A549 (cell line): ENCODE measurements around the gene ARHGAP19. TPM values are rescaled to one million over a fixed set of nuclear protein-coding genes. Genes with fewer than 3 reads are reported as not detected.

Source experiments
- ATAC-seq, 2 experiments: fragments of 200-7000 bp in 1 of 2; fragments of >200 bp in 1 of 2; cut with Nextera tagmentation in 1 of 2; cut with Tn5 transposase in 1 of 2; 3 replicates each; pipeline versions ENCODE4 v1.8.0 to v1.9.1; 2018 to 2020; ENCODE audit warnings: mild to moderate bottlenecking in 1 of 2, moderate library complexity in 1 of 2
- CTCF ChIA-PET: fragments of 300-600 bp; sonication (Branson Sonifier 250); formaldehyde crosslinking; extraction: SDS; loops from one replicate; lab custom pipeline; 2021; ENCODE audit warnings: antibody characterized with exemption, inconsistent platforms; lab: Yijun Ruan, JAX
- POLR2A ChIA-PET: fragments of 350-600 bp; formaldehyde crosslinking; extraction: SDS; loops from one replicate; lab custom pipeline; 2021; ENCODE audit warnings: antibody characterized with exemption, inconsistent platforms; lab: Yijun Ruan, JAX
- DNase-seq, 2 experiments: peaks; one replicate each; pipeline versions ENCODE4 v3.0.0 to v3.0.0-alpha.2; 2011 to 2016; ENCODE audit warnings: low read depth in 1 of 2, low spot score in 1 of 2
- FAIRE-seq: peaks from 2 replicates; lab custom pipeline; 2011; peaks lifted over from hg19 to GRCh38; lab: Jason Lieb, UNC
- H3K27ac ChIP-seq, 2 experiments: fragments of >200 bp; sonication (Bioruptor Twin); formaldehyde crosslinking; 3 replicates each; pipeline ENCODE4 v1.5.1; 2016 to 2017
- H3K4me1 ChIP-seq: fragments of >200 bp; sonication (Bioruptor Twin); formaldehyde crosslinking; 3 replicates; pipeline ENCODE4 v1.6.1; 2016
- H3K4me2 ChIP-seq: fragments of >200 bp; sonication (Bioruptor Twin); formaldehyde crosslinking; 3 replicates; pipeline ENCODE4 v1.6.1; 2016
- H3K4me3 ChIP-seq: fragments of >200 bp; sonication (Bioruptor Twin); formaldehyde crosslinking; 3 replicates; pipeline ENCODE4 v1.5.1; 2016
- H3K9me3 ChIP-seq: fragments of >200 bp; sonication (Bioruptor Twin); formaldehyde crosslinking; 3 replicates; pipeline ENCODE4 v1.6.1; 2016
- BHLHE40 ChIP-seq: IDR thresholded peaks from 2 replicates; pipeline ENCODE4 v1.6.1; 2012; ENCODE audit warnings: low read depth, low read length, inconsistent platforms
- CBX2 ChIP-seq: fragments of 200-600 bp; sonication (generic); IDR thresholded peaks from 2 replicates; pipeline ENCODE4 v1.6.1; 2016; ENCODE audit warnings: low read depth, mild to moderate bottlenecking, borderline replicate concordance
- E2F6 ChIP-seq: IDR thresholded peaks from 2 replicates; pipeline ENCODE4 v1.6.1; 2012; ENCODE audit warnings: low read depth, borderline replicate concordance
- EHMT2 ChIP-seq: fragments of 200-600 bp; sonication (generic); IDR thresholded peaks from 2 replicates; pipeline ENCODE4 v1.6.1; 2016; ENCODE audit warnings: antibody characterized with exemption, low read depth, mild to moderate bottlenecking, moderate library complexity
- ELK1 ChIP-seq: fragments of 150-350 bp; IDR thresholded peaks from 2 replicates; pipeline ENCODE4 v1.6.1; 2014; ENCODE audit warnings: low read depth, mild to moderate bottlenecking, low read length
- ESRRA ChIP-seq: fragments of 150-350 bp; IDR thresholded peaks from 2 replicates; pipeline ENCODE4 v1.6.1; 2014; ENCODE audit warnings: mild to moderate bottlenecking, low read length, borderline replicate concordance
- FOSL2 ChIP-seq, 2 experiments: fragments of 450-650 bp in 1 of 2; fragments of >200 bp in 1 of 2; sonication (Bioruptor Twin) in 1 of 2; formaldehyde crosslinking; IDR thresholded peaks; 2 replicates each; pipeline versions ENCODE4 v1.5.0 to v1.6.1; 2016 to 2020; ENCODE audit warnings: mild to moderate bottlenecking in 1 of 2, moderate library complexity in 1 of 2
- HEYL ChIP-seq: fragments of 250-450 bp; sonication (Bioruptor Pico); IDR thresholded peaks from 2 replicates; pipeline ENCODE4 v1.8.0; 2021; ENCODE audit warnings: mild to moderate bottlenecking, moderate library complexity
- JUN ChIP-seq, 2 experiments: fragments of >200 bp; sonication (Bioruptor Twin); formaldehyde crosslinking; IDR thresholded peaks; 2 replicates in 1 of 2; 3 replicates in 1 of 2; pipeline ENCODE4 v1.6.1; 2016 to 2017
- JUNB ChIP-seq: fragments of >200 bp; sonication (Bioruptor Twin); formaldehyde crosslinking; IDR thresholded peaks from 2 replicates; pipeline ENCODE4 v1.6.1; 2016
- KDM1A ChIP-seq: fragments of 200-600 bp; sonication (generic); IDR thresholded peaks from 2 replicates; pipeline ENCODE4 v1.6.1; 2016; ENCODE audit warnings: low read depth, mild to moderate bottlenecking
- NFE2L2 ChIP-seq: fragments of 150-350 bp; conservative IDR thresholded peaks from 2 replicates; pipeline ENCODE4 v1.6.1; 2014; ENCODE audit warnings: low read length
- NR3C1 ChIP-seq: fragments of >200 bp; sonication (Bioruptor Twin); formaldehyde crosslinking; IDR thresholded peaks from 3 replicates; pipeline ENCODE4 v1.6.1; 2017
- POLR2A ChIP-seq: IDR thresholded peaks from 2 replicates; pipeline ENCODE4 v1.6.1; 2012; ENCODE audit warnings: mild to moderate bottlenecking, low read length
- POLR2AphosphoS2 ChIP-seq: conservative IDR thresholded peaks from 2 replicates; pipeline ENCODE4 v1.6.1; 2012; ENCODE audit warnings: low read length, improper control_type of control experiment, inconsistent platforms
- REST ChIP-seq: fragments of 200-600 bp; sonication (generic); IDR thresholded peaks from 2 replicates; pipeline ENCODE4 v1.6.1; 2016; ENCODE audit warnings: antibody characterized with exemption, mild to moderate bottlenecking, moderate library complexity
- RNF2 ChIP-seq: fragments of 200-600 bp; sonication (generic); IDR thresholded peaks from 2 replicates; pipeline ENCODE4 v1.6.1; 2016; ENCODE audit warnings: low read depth, mild to moderate bottlenecking, antibody characterized with exemption, moderate library complexity, borderline replicate concordance
- SREBF2 ChIP-seq: fragments of 450-650 bp; IDR thresholded peaks from 2 replicates; pipeline ENCODE4 v1.6.1; 2014; ENCODE audit warnings: mild to moderate bottlenecking, moderate library complexity
- ZFP36 ChIP-seq: fragments of 450-650 bp; IDR thresholded peaks from 2 replicates; pipeline ENCODE4 v1.6.1; 2014; ENCODE audit warnings: borderline replicate concordance; ENCODE audit not compliant: partially characterized antibody
- ZNF302 ChIP-seq: fragments of 250-450 bp; sonication (Bioruptor Pico); IDR thresholded peaks from 2 replicates; pipeline ENCODE4 v1.9.0; 2021; ENCODE audit warnings: inconsistent platforms, mild to moderate bottlenecking, moderate library complexity
- whole genome bisulfite sequencing: methylation state at CpG from one replicate; pipeline ENCODE4 v1.1.6; 2017; ENCODE audit errors: missing lambda C conversion rate; 5-methylcytosine and 5-hydroxymethylcytosine counted together
- polyA plus RNA-seq, 4 experiments: library from polyadenylated mRNA; depleted of rRNA in 3 of 4; stranded (reverse); fragments of >200 nt; fragmentation: RNase III in 1 of 4; extraction: RNeasy Plus Mini Kit Qiagen cat#74134 plus additional on column Dnase treatment in 1 of 4; gene quantifications; 2 replicates in 3 of 4; 3 replicates in 1 of 4; pipeline ENCODE4 v1.2.3, GENCODE V29; 2011 to 2017

The ARHGAP19 gene
- polyA plus RNA-seq, 2 of the 4 experiments (the other 2 are of a cell fraction): 6.0 to 11.9 TPM

DNA sequence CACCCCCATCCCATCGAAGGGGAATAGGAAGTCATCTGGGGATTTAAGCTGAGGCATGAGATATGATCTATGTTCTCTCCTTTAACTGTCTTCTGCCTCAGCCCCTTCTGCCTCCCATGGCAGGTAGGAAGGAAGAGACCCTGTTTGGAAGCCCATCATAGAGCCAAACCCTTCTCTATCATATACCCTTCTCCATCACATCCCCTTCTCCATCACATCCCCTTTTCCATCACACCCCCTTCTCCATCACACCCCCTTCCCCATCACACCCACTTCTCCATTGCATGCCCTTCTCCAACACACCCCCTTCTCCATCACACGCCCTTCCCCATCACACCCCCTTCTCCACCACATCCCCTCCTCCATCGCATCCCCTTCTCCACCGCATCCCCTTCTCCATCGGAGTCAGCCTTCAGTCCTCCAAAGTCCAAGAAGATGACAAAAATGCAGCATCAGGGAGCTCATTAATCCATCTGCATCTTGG, 99.4 kb downstream of the ARHGAP19 start:
- CTCF ChIA-PET: interaction anchor here (1.5 to 32.0 kb wide), 4 partner anchors 12 to 156 kb away, joined by 3 to 779 read pairs (median 168); partner anchors contain the start of gene SLIT1
- Histone ChIP-seq H3K4me1 (no peaks in the 10 kb centered on the region), H3K9me3 (no peaks in the 10 kb centered on the region), H3K4me3 (no peak overlapping the region), H3K4me2 (no peak overlapping the region), H3K27ac (no peak overlapping the region)
- DNase-seq (no peak), FAIRE-seq (no peak), ATAC-seq (no peak)
- TF ChIP-seq HEYL (CRISPR knock-in tag): no peak
- TF ChIP-seq SREBF2: no peak
- TF ChIP-seq FOSL2 (IDR thresholded peaks at IDR 0.05): no peak
- TF ChIP-seq FOSL2 (CRISPR knock-in tag; IDR thresholded peaks at IDR 0.05): no peak
- TF ChIP-seq RNF2: no peak
- no peak for TF ChIP-seq JUNB
- no peak for TF ChIP-seq JUN (IDR thresholded peaks at IDR 0.05)
- TF ChIP-seq CBX2: no peak
- WGBS: 72% methylated on average over 5 of the region's 5 CpGs
- POLR2A ChIA-PET: no interaction called here

- Histone ChIP-seq H3K4me1 (0 out of 3 replicates have a peak, but pooled peaks cover under 1% of the 10 kb centered on the region), H3K4me3 (no peak overlapping the region), H3K27ac (no peak overlapping the region), H3K9me3 (no peaks in the 10 kb centered on the region), H3K4me2 (no peak overlapping the region)
- 68% methylated on average over 2 of the region's 2 CpGs for WGBS
- DNase-seq (no peak), ATAC-seq (no peak), FAIRE-seq (no peak)
- TF ChIP-seq ELK1: no peak
- no peak for TF ChIP-seq ZNF302 (CRISPR knock-in tag)
- TF ChIP-seq ZFP36: no peak
- no peak for TF ChIP-seq BHLHE40
- no peak for TF ChIP-seq FOSL2 (IDR thresholded peaks at IDR 0.05)
- no peak for TF ChIP-seq FOSL2 (CRISPR knock-in tag; IDR thresholded peaks at IDR 0.05)
- TF ChIP-seq E2F6: no peak
- no peak for TF ChIP-seq EHMT2
- TF ChIP-seq REST: no peak
- no peak for TF ChIP-seq ESRRA
- TF ChIP-seq NR3C1: no peak
- no peak for TF ChIP-seq POLR2AphosphoS2
- no peak for TF ChIP-seq KDM1A
- TF ChIP-seq POLR2A: no peak
- TF ChIP-seq NFE2L2: no peak
- TF ChIP-seq HEYL (CRISPR knock-in tag): no peak
- TF ChIP-seq CBX2: no peak
- ChIA-PET POLR2A (no interaction called here), CTCF (interaction anchor here (1.1 to 32.0 kb wide), 4 partner anchors 10 to 115 kb away, joined by 3 to 779 read pairs (median 124); no protein-coding TSS in a partner anchor)
These were observed 102.0 kb downstream of the ARHGAP19 start for GRCh38 chr10:97190450-97190849.
